ENCODE results near the gene UQCR11.

Gene UQCR11

DNA sequence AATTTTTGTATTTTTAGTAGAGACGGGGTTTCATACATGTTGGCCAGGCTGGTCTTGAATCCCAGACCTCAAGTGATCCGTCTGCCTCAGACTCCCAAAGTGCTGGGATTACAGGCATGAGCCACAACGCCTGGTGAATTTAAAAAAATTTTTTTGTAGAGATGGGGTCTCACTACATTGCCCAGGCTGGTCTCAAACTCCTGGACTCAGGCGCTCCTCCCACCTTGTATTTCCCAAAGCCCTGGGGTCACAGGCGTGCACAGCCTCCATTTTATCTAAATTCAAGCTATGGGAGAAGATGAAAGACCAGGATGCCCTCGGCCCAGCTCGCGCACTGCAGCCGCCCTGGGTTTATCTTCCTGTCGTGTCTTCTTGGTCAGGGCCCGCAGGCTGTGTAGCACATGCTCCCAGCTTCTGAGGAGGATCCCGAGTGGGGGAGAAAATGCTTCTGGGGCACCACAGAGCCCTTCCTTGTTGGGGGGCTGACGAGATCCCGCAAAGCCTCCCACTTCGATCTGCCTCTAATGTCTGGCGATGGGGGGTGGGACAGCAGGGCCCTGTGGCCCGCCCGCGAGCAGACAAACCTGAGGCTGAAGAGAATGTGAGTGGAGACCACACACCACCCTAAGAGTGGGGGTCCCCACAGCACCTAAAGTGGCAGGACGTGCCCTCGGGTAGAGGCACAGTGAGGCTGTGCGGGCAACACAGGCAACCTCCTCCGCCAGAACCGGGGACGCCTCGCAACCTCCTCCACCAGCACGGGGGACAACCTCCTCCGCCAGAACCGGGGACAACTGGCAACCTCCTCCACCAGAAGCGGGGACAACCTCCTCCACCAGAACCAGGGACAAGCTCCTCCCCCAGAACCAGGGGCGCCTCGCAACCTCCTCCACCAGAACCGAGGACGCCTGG lies 31.3 kb upstream of the UQCR11 start:
- in situ Hi-C loops (cut with MboI; ENCODE audit: low sequenced_read_pairs): no loop called here

DNA sequence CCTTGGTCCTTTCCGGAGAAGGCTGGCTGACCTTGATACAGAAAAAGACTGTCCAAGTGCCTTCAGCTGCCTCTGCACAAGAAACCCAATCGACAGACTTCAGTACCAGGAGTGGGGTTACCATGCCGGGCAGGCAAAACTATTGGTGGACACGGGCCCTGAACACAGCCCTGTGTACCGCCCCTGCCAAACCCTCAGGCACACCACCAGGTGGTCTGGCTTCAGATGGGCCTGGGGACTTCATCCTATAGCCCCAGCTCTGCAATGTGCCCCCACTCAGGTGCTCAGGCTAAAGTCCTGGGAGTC lies 29.6 kb upstream of the UQCR11 start:
- in situ Hi-C loops (cut with MboI; ENCODE audit: low sequenced_read_pairs): no loop called here

DNA sequence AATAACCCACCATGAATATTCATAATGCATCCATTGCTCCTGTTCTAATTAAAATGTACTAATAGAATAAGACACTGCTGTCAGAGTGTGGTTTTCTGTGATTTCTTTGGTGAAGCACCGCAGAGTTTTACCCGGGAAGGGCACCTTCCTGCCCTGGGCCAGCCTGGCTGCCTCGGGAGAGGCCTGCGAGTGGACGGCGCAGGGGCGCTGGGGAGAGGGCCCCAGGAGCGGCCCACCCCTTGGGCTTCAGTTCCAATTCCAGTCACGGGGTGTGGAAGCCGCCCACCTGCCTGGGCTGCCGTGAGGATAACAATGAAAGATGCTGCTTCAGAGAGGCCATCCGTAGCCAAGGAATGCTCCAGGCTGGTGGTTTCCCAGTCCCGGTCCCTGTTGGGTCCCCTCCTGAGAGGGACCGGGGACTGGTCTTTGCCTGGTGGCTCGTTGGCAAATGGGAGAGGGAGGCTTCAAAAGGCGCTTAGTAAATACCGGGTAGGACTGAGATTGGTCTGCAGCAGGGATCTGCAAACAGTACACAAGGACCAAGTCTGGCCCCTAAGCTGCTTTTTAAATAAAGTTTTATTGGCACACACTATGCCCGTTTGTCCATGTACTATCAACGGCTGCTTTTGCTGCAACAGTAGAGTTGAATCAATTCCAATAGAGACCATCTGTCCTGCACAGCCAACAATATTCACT lies 29.1 kb upstream of the UQCR11 start:
- in situ Hi-C loops (cut with MboI; ENCODE audit: low sequenced_read_pairs): no loop called here

DNA sequence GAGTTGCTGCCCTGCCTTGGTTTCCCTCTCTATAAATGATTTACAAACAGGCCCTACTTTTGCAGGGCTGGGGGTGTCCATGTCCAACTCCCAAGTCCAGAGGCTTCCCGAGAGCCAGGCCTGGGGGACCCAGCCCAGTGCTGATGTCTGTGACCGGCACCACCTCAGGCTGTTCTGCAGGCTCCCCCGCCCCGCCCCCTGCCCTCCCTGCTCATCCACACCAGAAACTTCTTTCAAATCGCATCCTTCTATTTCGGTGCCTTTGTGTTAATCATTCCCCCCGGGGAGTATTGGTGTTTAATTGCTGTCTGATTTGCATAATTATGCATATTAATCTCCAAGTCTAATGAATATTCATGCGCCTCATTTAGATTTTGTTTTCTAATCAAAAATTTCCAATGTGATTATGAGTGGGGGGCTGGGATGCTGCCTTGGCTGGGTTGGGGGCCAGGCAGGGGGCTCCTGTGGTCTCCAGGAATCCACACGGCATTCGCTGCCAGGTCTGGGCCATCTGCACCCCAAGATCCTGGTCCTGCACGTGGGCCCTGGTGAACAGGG lies 28.1 kb upstream of the UQCR11 start:
- in situ Hi-C loops (cut with MboI; ENCODE audit: low sequenced_read_pairs): no loop called here

DNA sequence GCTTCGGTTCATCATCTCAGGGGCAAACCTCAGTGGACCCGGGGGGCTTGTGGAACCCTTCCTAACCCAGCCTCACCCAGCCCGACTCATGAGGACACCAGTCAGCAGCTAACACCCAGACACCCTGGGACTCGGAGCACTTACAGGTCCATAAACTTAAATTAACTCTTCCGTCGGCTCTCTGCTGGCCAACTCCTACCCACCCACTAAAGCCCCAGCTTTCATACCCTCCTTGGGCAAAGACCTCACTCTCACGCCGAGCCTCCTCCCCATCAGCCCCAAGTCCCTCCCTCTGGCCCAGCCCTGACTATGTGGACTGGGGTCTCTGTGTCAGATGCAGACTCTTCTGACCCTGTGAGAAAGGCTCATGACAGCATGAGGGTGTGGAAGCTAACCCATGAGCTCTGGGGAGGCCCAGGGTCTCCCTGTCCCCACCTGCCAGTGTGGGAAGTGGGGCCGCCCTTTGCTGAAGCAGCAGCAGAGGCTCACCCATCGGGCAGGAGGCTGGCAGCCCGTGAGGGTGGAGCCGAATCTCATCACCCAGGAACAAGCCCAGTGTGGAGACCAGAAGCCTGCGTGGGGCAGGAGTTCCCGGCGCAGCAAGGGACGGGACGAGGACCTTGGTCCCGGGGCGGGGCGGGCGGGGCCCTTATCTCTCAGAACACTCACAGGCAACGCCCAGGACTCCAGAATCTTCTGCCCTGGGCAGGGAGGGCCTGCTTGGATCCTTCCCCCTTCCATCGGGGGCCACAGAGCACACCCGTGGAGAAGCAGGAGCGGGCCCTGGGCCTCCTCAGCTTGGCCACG lies 27.4 kb upstream of the UQCR11 start:
- in situ Hi-C loops (cut with MboI; ENCODE audit: low sequenced_read_pairs): no loop called here

DNA sequence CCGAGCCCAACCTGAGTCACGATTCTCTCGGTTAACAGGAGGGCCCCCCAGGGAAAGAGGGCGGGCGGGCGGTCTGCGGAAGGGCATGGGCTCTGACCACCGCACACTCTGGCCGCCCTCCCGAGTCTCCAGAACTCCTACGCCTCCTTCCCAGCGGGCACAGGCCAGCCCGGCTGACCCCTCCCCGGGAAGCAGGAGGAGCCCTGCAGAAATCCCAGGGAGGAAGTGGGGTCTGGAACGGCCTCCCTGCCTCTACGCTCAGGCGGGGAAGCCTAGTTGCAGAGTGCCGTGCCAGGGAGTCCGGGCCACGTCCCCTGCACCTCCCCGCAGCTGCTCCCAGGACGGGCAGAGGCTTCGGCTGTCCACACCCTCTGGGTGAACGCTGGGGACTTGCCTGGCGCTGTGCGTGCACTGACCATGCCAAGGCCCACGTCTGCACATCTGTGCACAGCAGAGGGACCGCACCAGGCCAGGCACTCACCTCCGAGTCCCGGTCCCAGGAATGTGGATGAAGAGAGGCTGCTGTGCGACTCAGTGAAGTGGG lies 26.4 kb upstream of the UQCR11 start:
- in situ Hi-C loops (cut with MboI; ENCODE audit: low sequenced_read_pairs): no loop called here

DNA sequence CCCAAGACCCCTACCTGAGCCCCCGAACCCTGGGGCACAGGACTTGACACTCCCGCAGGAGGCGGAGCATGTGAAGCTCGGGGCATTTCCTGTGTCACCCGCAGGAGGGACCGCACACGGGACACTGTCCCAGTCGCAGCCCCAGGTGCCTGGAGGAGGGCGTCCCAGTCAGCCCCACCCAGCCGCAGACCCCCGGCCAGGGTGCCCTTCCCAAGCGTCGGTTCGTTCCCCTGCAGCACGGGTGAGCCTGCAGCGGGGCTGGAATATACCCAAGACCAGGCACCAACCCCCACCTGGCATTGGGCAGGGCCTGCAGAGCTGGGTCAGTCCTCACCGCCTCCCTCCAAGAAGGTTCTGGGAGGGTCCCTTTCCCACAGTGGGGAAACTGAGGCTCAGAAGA lies 25.5 kb upstream of the UQCR11 start:
- in situ Hi-C loops (cut with MboI; ENCODE audit: low sequenced_read_pairs): no loop called here

DNA sequence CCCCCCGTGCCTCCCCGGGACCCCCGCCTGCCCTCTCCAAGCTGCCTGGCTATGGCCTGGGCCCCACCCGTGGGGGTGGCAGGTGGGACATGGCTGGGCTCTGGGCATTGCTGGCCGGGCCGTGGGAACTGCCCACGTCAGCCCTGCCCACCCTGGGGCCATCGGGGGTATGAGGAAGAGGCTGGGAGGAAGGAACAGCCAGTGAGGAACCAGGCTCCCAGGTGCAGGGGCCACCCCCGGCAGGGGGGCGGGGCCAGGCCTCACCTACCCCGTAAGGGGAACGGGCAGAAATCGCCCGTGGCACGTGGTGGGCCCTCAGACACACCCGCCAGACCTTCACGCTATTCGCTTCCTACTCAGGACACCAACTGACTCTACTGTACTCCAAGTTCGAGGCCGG lies 24.8 kb upstream of the UQCR11 start:
- in situ Hi-C loops (cut with MboI; ENCODE audit: low sequenced_read_pairs): no loop called here

DNA sequence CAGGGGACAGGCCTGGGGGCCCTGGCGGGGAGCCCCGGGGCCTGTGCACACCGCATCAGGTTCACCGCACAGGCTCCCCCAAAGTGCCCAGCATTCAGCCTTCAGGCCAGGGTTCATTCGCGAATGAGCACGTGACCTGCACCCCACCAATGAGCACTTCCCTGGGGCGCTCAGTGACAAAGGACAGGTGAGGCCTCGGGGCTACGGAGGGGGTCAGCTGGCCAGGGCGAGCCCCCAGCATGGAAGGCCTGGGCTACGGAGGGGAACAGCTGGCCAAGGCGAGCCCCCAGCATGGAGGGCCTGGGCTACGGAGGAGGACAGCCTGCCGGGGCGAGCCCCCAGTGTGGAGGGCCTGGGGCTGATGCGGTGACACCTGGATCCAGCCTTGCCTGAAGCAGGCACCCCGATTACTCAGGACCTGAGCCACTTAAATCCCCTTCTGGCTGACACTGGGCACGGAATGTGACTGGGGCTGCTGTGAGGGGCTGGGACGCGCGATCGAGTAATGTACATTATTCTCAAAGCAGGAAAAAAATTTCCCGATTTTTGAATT lies 24.1 kb upstream of the UQCR11 start:
- in situ Hi-C loops (cut with MboI; ENCODE audit: low sequenced_read_pairs): no loop called here

DNA sequence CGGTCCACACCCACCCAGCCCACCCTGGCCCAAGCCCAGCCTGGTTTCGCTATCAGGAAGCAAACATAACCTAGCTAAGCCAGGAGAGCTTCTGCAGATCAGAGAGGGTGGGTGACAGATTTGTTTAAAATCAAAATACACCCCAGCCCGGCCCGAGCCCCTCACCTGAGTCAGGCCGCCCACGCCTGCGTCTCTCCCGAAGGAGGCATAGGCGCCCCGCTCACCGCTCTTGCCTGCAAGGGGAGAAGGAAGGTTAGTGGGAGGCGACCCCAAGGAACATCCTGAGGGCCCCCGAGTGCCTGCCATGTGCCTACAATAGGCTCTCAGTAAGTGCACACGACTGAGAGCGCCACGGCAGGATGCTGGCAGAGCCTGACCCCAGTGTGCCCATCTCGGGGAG lies 21.9 kb upstream of the UQCR11 start:
- in situ Hi-C loops (cut with MboI; ENCODE audit: low sequenced_read_pairs): no loop called here

DNA sequence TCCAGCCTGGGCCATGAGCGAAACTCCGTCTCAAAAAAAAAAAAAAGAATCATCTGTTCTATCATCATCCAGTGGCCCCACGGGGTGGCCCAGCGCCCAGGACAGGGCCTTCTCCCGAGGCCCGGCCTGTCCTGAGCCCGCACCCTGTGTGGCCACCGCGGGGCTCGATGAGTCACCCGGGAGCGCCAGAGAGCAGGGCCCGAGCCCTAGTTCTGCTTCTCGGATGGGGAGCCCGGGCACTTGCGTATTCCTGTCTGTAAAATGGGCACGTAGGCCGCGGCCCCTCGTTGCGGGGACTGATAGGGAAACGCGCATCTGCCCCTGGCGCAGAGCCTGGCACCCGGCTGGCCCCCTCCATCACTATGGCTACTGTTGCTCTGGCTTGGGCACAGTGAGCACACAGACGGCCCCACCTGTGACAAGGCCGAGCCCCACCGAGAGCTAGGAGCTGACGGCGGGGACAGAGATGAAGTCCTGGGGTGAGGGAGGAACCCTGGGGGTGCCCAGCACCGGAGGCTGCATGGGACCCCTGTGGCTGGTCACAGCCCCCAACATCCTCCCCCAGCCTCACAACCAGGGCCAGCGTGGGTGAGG lies 21.3 kb upstream of the UQCR11 start:
- in situ Hi-C loops (cut with MboI; ENCODE audit: low sequenced_read_pairs): no loop called here

DNA sequence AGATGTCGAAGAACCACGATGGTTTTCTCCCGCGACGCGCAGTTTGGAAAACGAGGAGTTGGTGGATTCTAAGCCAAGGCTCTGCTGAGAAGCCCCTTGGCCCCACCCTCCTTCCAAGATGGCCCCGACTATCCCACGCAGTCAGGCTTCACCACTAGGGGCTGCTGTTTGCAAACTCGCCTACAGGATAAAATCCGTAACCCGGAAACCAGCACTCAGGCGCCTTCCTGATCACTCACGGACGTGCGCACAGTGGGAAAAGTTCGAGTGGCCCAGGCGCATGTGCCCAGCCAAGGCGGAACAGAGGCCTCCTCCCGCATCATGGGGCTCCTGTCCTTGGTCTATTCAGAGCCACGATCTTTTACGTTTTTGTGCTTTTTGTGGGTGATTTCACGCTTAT lies 19.2 kb upstream of the UQCR11 start:
- in situ Hi-C loops (cut with MboI; ENCODE audit: low sequenced_read_pairs): no loop called here

DNA sequence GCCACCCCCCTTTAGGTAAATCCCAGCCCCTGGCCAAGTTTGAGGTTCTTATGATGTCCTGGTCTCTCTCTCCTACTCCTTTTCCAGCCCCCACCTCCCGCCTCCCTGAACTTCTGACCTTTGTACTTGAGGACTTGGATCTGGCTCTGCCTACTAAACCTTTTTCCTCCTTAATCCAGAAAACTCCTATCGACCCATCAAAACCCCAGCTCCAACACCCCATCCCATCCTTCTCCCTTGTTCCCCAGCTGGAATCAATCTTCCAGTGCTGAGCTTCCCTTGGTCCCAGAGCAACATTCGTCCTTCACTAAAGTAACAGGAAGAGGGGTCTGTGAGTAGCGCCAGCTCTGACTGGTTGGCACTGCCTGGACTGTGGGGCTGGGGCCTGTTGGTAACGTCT lies 17.3 kb upstream of the UQCR11 start:
- in situ Hi-C loops (cut with MboI; ENCODE audit: low sequenced_read_pairs): no loop called here

DNA sequence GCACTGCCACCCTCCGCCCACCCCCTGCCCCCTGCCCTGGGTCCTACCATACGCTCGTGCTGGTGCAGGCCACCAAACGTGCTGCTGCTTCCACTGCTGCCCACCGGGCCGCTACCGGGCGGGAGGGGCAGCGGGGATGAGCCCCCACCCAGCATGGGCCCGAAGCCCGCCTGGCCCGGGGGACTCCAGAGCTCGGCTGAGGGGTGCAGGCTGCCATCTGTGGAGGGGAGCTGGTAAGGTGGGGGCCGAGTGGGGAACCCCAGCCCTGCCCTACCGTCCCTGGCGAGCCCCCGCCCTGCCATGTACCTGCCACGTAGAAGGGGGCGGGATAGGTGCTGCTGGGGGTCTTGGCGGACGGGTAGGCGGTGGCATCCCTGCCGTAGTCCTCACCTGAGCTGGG lies 16.7 kb upstream of the UQCR11 start:
- in situ Hi-C loops (cut with MboI; ENCODE audit: low sequenced_read_pairs): no loop called here

DNA sequence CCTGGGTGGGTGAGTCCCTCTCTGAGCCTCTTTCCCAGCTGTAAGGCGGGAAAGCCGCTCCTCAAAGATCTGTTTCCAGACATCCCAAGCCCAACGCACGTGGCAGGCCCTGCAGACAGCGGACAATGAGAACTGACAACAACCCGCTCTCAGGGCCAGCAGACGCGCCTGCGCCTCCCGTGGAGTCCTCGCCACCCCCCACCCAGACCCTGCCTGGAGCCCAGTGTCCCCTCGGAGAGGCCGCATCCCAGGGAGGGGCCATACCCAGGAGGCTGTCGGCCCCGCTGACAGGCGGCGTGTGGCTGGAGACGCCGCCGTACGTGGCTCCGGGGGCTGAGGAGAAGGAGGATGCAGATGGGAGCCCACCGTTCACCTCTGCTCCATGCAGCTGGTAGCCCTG lies 16.3 kb upstream of the UQCR11 start:
- in situ Hi-C loops (cut with MboI; ENCODE audit: low sequenced_read_pairs): no loop called here

DNA sequence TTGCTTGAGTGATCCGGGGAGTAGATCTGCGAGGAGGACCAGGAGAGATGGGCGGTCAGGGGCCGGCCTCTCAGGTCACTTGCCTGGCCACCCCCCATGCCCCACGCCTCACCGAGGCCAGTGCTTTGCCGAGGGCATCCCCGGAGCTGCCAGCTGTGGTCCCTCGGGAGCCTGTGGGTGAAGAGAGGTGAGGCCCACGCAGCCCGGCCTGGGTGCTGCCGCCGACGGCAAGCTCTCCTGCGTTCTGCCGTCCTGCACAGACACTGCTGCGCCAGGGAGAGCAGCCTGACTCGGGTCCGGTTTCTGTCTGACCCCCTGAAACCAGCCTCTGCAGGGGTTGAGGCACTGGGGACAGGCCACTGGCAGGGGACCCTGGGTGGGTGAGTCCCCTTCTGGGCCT lies 15.8 kb upstream of the UQCR11 start:
- in situ Hi-C loops (cut with MboI; ENCODE audit: low sequenced_read_pairs): no loop called here

DNA sequence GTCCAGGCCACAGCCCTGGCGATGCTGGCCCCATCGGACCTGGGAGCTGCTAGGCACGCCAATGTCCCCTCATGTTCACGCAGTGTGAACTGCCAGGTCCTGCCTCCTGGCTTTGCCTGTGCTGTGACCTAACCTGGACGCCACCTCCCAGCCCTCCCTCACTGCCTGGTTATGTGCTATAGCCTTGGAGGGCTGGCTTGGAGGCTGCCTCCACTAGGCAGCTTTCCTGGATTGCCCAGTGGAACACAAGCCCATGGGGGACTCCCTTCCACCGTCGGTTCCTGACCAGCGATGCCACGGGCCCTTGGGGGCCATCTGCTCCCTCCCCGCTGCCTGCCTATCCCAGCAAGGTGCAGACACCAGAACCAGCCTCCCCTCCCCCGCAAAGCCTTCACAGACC lies 15.2 kb upstream of the UQCR11 start:
- in situ Hi-C loops (cut with MboI; ENCODE audit: low sequenced_read_pairs): no loop called here

DNA sequence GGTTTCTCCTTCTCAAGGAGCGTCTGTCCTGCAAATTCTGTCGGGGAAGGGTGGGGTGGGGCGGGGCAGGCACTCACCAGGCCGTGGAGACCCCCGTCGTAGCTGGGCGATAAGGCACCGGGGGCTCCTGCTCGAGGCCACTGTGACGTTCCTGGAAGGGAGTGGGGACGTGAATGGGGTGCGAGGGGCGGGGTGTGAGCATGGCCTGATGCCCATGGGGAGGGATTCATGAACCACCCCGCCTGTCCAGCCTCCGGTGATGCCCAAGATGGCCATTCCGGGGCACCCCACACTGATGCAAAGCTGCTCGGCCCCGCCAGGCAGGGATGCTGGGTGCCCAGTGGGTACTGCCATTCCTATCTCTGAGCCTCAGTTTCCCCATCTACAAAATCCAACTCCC lies 14.4 kb upstream of the UQCR11 start:
- in situ Hi-C loops (cut with MboI; ENCODE audit: low sequenced_read_pairs): no loop called here

DNA sequence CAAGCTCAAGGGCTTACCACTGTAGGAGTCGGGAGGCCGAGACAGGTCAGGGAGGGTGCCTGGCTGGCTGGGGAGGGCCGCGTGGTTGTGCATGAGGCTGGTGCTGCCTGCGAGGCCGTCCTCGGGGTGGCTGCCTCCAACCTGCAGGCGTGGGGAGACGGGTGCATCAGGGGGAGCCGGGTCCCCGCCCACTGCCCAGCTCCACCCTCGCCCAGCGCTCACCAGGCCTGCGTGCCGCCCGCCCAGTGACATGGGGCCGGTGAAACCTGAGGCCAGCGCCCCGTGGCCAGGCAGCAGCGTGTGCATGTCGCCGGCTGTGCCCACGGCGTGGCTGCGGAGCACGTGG lies 13.8 kb upstream of the UQCR11 start:
- in situ Hi-C loops (cut with MboI; ENCODE audit: low sequenced_read_pairs): no loop called here

All from HL-60/S4 (cell line).